ENCODE measurements around the gene TUBGCP6. TPM values are rescaled to one million over a fixed set of nuclear protein-coding genes. Genes with fewer than 3 reads are reported as not detected.

Gene TUBGCP6
- total and polyA plus RNA-seq, 2 donors from 2014 or later, result 19.2 to 52.0 TPM

- FAIRE-seq, result no peak
- H3K4me1 ChIP-seq (ENCODE audit: control insufficient read depth in 2 of 3, insufficient read depth in 2 of 3, low read depth in 1 of 3, low read length in 3 of 3), result peaks cover 0 to 2% (median 0%) of the 10 kb centered on the region in 3 donors
- no peak overlapping the region for H3K4me3 ChIP-seq (ENCODE audit: low read length in 3 of 3)
- no peaks in the 10 kb centered on the region for H3K9me3 ChIP-seq (ENCODE audit: control insufficient read depth in 2 of 3, insufficient read depth in 1 of 3, low read length in 3 of 3)
- no peak for DNase-seq
- H3K27ac ChIP-seq (ENCODE audit: low read depth in 2 of 2, low read length in 2 of 2), result no peak overlapping the region
- H3K36me3 ChIP-seq (ENCODE audit: control insufficient read depth in 2 of 3, insufficient read depth in 3 of 3, low read length in 3 of 3), result peaks cover 2 to 37% (median 27%) of the 10 kb centered on the region in 3 donors
- TF ChIP-seq CTCF (IDR thresholded peaks at IDR 0.05; ENCODE audit: borderline replicate concordance, extremely low read depth, insufficient read depth), result no peak
- no peaks in the 10 kb centered on the region for H3K27me3 ChIP-seq (ENCODE audit: control insufficient read depth, insufficient read depth, low read length)
- H3K9ac ChIP-seq (ENCODE audit: low read length in 3 of 3), result no peak overlapping the region
- intact Hi-C loops (cut with DNase I), result no loop called here
Observed at GRCh38 chr22:50222508-50222907, 22.3 kb downstream of the TUBGCP6 start.

DNA sequence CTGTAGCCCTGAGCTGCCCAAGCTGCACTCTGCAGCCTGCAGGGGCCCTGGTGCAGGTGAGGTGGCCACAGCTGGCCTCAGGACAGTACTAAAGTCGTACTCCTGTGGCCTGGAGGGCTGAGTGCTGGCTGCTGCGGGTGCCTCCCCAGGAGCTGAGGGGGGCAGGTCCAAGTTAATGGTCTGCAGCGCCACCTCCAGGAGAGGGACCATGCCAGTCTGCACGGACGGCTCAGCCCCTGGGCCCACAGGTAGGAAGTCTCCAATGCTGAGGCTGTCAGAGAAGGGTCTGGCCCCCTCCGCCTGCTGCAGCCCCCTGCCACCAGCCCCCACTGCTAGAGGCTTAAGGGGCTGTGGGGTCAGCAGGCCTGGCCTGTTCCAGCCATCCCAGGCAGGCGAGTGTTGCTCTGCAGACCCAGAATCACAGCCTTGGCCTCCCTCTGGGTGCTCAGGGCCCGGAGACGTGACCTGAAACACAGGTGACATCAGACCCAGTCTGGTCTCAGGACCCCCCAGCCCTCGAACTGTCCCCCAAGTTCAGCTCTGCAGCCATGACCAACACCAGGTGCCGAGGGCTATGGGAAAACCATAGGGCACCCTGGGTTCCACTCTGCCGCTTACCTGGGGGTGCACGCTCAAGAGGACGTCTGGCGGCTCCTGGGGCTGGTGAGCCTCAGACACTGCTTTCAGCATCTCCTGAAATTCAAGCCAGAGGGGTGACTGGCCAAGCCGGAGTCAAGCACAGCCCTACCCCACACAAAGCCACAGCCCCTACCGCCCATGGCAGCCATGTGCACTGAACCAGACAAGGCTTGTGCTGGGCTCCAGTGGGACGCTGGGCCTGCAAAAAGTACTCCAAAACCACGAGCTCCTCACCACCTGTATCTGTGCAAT, 23.2 kb downstream of the TUBGCP6 start:
- H3K27ac ChIP-seq (ENCODE audit: low read depth in 2 of 2, low read length in 2 of 2), result no peak overlapping the region
- intact Hi-C loops (cut with DNase I), result no loop called here
- H3K36me3 ChIP-seq (ENCODE audit: control insufficient read depth in 2 of 3, insufficient read depth in 3 of 3, low read length in 3 of 3), result peaks cover 2 to 39% (median 27%) of the 10 kb centered on the region in 3 donors
- no peaks in the 10 kb centered on the region for H3K27me3 ChIP-seq (ENCODE audit: control insufficient read depth, insufficient read depth, low read length)
- peaks cover 0 to 2% (median 0%) of the 10 kb centered on the region in 3 donors for H3K4me1 ChIP-seq (ENCODE audit: control insufficient read depth in 2 of 3, insufficient read depth in 2 of 3, low read depth in 1 of 3, low read length in 3 of 3)
- FAIRE-seq (no peak), DNase-seq (no peak)
- TF ChIP-seq CTCF (IDR thresholded peaks at IDR 0.05; ENCODE audit: borderline replicate concordance, extremely low read depth, insufficient read depth), result no peak
- no peaks in the 10 kb centered on the region for H3K9me3 ChIP-seq (ENCODE audit: control insufficient read depth in 2 of 3, insufficient read depth in 1 of 3, low read length in 3 of 3)
- no peak overlapping the region for H3K4me3 ChIP-seq (ENCODE audit: low read length in 3 of 3)
- no peak overlapping the region for H3K9ac ChIP-seq (ENCODE audit: low read length in 3 of 3)

DNA sequence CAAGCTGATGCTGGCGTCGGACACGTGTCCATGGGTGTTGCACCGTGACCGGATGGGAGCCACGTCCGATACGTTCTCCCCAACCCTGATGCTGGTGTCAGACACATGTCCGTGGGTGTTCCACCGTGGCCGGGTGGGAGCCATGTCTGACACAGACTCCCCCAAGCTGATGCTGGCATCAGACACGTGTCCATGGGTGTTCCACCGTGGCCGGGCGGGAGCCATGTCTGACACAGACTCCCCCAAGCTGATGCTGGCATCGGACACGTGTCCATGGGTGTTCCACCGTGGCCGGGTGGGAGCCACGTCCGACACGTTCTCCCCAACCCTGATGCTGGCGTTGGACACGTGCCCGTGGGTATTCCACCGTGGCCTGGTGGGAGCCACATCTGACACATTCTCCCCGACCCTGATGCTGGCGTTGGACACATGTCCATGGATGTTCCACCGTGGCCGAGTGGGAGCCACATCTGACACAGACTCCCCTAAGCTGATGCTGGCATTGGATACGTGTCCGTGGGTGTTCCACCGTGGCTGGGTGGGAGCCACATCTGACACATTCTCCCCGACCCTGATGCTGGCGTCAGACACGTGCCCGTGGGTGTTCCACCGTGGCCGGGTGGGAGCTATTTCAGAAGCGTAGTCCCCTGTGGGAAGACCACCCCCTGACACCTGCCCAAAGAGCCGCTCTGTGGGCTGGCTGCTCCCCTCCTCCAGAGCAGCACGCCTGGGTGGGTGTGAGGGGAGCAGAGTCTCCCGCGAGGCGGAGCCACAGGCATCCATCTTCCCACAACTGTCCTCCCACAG, 24.0 kb downstream of the TUBGCP6 start:
- Histone ChIP-seq H3K4me3 (ENCODE audit: low read length in 3 of 3) (no peak overlapping the region), H3K36me3 (ENCODE audit: control insufficient read depth in 2 of 3, insufficient read depth in 3 of 3, low read length in 3 of 3) (peaks cover 2 to 35% (median 28%) of the 10 kb centered on the region in 3 donors), H3K27ac (ENCODE audit: low read depth in 2 of 2, low read length in 2 of 2) (no peak overlapping the region), H3K9ac (ENCODE audit: low read length in 3 of 3) (no peak overlapping the region), H3K27me3 (ENCODE audit: control insufficient read depth, insufficient read depth, low read length) (no peaks in the 10 kb centered on the region), H3K9me3 (ENCODE audit: control insufficient read depth in 2 of 3, insufficient read depth in 1 of 3, low read length in 3 of 3) (no peaks in the 10 kb centered on the region), H3K4me1 (ENCODE audit: control insufficient read depth in 2 of 3, insufficient read depth in 2 of 3, low read depth in 1 of 3, low read length in 3 of 3) (peaks cover 0 to 2% (median 0%) of the 10 kb centered on the region in 3 donors)
- TF ChIP-seq CTCF (IDR thresholded peaks at IDR 0.05; ENCODE audit: borderline replicate concordance, extremely low read depth, insufficient read depth), result no peak
- intact Hi-C loops (cut with DNase I), result no loop called here
- FAIRE-seq (no peak), DNase-seq (no peak)
